Activated CD8-positive, alpha-beta memory T cell treated with anti-CD3 and anti-CD28 coated beads, Interleukin-2, amount 10 ng/mL, durations not matched to agents 7 days and 5 days (primary cell): Measurements from ENCODE around the gene DYNC1H1. TPM values are rescaled to one million over a fixed set of nuclear protein-coding genes. Genes with fewer than 3 reads are reported as not detected.
A peak's percentile ranks its signal among the peaks of the same experiment; 100 is the strongest.

ENCODE experiments used
- ATAC-seq: fragments of 150-1000 bp; cut with Tn5 transposase; one replicate; pipeline ENCODE4 v1.10.0; 2021; ENCODE audit warnings: moderate library complexity
- CTCF ChIA-PET: fragments of 350-600 bp; sonication (Branson Sonifier 250); formaldehyde crosslinking; loops from one replicate; lab custom pipeline; 2021; ENCODE audit warnings: antibody characterized with exemption; lab: Charles Lee
- DNase-seq: peaks from one replicate; pipeline ENCODE4 v3.0.0-alpha.2; 2020
- H3K27ac Mint-ChIP-seq: one replicate; pipeline ENCODE4 v1.8.0; 2021; ENCODE audit warnings: mild to moderate bottlenecking, mixed read lengths
- H3K27me3 Mint-ChIP-seq: one replicate; pipeline ENCODE4 v1.8.0; 2021; ENCODE audit warnings: mixed read lengths
- H3K36me3 Mint-ChIP-seq: one replicate; pipeline ENCODE4 v1.8.0; 2021; ENCODE audit warnings: mild to moderate bottlenecking, mixed read lengths
- H3K4me1 Mint-ChIP-seq: one replicate; pipeline ENCODE4 v1.8.0; 2021; ENCODE audit warnings: mixed read lengths
- H3K4me3 Mint-ChIP-seq: one replicate; pipeline ENCODE4 v1.8.0; 2021; ENCODE audit warnings: mild to moderate bottlenecking, moderate library complexity, mixed read lengths
- H3K9me3 Mint-ChIP-seq: one replicate; pipeline ENCODE4 v1.8.0; 2022; ENCODE audit warnings: low read depth, mixed read lengths
- total RNA-seq, 2 experiments: library from RNA; stranded (reverse); gene quantifications; one replicate each; pipeline ENCODE4 v1.2.3, GENCODE V29; 2021

Gene DYNC1H1
- total RNA-seq, 2 experiments from 2014 or later = 308 to 325 TPM

GRCh38 chr14:101961011-101961721 lies 3.2 kb upstream of the DYNC1H1 start:
- Mint-ChIP-seq H3K36me3 (no peaks in the 10 kb centered on the region), H3K4me3 (no peak overlapping the region), H3K9me3 (no peaks in the 10 kb centered on the region), H3K27me3 (peaks cover 2% of the 10 kb centered on the region), H3K27ac (no peak overlapping the region), H3K4me1 (peaks cover 27% of the 10 kb centered on the region)
- CTCF ChIA-PET = interaction anchor here (0.6 to 4.8 kb wide), 23 partner anchors 8 to 356 kb away, joined by 3 to 51 read pairs (median 5); no protein-coding TSS in a partner anchor
- peak; percentile 86 for DNase-seq
- ATAC-seq = peak; percentile 20

- peaks cover 31% of the 10 kb centered on the region for H3K4me1 Mint-ChIP-seq
- no peak for ATAC-seq
- peaks cover 2% of the 10 kb centered on the region for H3K27me3 Mint-ChIP-seq
- no peak overlapping the region for H3K27ac Mint-ChIP-seq
- no peaks in the 10 kb centered on the region for H3K9me3 Mint-ChIP-seq
- H3K4me3 Mint-ChIP-seq = no peak overlapping the region
- H3K36me3 Mint-ChIP-seq = no peaks in the 10 kb centered on the region
- CTCF ChIA-PET = interaction anchor here (0.6 to 4.8 kb wide), 21 partner anchors 9 to 356 kb away, joined by 3 to 51 read pairs (median 5); no protein-coding TSS in a partner anchor
- DNase-seq = no peak
Measured at GRCh38 chr14:101961746-101962502, 2.4 kb upstream of the DYNC1H1 start.

DNA sequence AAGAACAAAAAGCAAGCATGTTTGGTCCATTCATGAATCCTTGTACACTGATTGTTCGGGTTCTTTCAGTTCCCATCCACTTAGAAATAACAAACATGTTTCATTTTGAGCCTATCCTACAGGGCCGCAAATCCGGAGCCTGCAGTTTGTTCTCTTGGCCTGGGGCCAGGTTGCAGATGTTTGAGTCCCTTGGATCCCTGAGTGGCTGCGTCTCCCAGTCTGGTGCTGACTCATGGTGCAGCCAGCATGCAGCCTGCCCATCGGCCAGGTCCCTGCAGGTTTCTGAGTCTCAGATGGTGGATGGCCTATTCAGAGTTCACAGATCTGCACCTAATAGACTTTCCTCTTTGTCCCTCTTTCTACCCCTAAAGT lies 1.9 kb upstream of the DYNC1H1 start:
- ATAC-seq (no peak), DNase-seq (peak; percentile 42)
- CTCF ChIA-PET = interaction anchor here (0.6 to 4.8 kb wide), 11 partner anchors 9 to 355 kb away, joined by 3 to 51 read pairs (median 8); no protein-coding TSS in a partner anchor
- H3K27me3 Mint-ChIP-seq = peaks cover 2% of the 10 kb centered on the region
- peaks cover 33% of the 10 kb centered on the region for H3K4me1 Mint-ChIP-seq
- H3K4me3 Mint-ChIP-seq = no peak overlapping the region
- H3K9me3 Mint-ChIP-seq = no peaks in the 10 kb centered on the region
- H3K27ac Mint-ChIP-seq = no peak overlapping the region
- H3K36me3 Mint-ChIP-seq = peaks cover 1% of the 10 kb centered on the region

GRCh38 chr14:101963052-101963451 lies 1.3 kb upstream of the DYNC1H1 start:
- DNase-seq (no peak), ATAC-seq (no peak)
- H3K27me3 Mint-ChIP-seq = peaks cover 2% of the 10 kb centered on the region
- no peaks in the 10 kb centered on the region for H3K9me3 Mint-ChIP-seq
- H3K27ac Mint-ChIP-seq = no peak overlapping the region
- CTCF ChIA-PET = interaction anchor here (0.7 to 4.8 kb wide), 5 partner anchors 15 to 351 kb away, joined by 4 to 51 read pairs (median 15); no protein-coding TSS in a partner anchor
- peaks cover 38% of the 10 kb centered on the region for H3K4me1 Mint-ChIP-seq
- no peak overlapping the region for H3K4me3 Mint-ChIP-seq
- H3K36me3 Mint-ChIP-seq = peaks cover 4% of the 10 kb centered on the region

DNA sequence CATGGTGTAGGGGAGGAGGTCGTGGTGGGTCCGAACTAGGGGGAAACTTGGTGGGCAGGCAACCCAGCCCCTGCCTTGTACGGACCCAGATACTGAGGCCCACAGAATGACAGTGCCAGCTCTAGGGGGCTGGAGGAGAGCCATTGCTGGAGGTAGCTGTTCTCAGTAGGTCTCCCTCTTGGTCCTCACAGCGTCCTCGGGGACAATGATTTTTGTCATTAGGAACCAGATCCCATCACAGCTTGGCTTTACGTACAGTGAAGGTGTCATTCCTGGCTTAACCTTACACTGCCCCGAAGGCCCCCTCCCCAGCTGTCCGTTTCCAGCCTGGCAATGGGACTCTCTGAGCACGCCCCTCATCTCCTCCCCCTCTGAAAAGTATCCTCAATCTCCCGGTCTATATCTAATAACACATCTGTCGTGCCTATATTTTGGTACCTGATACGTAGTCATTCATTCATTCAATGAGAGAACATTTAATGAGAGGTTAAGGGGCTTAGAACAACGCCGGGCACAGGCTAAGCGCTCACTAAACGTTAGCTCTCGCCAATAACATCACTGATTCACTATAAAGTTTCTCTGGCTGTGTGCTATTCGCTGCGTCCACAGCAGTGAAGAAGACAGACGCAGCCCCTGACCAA lies 597 bp upstream of the DYNC1H1 start:
- Mint-ChIP-seq H3K4me3 (peak overlapping the region; percentile 57), H3K4me1 (peaks cover 43% of the 10 kb centered on the region), H3K36me3 (peaks cover 10% of the 10 kb centered on the region), H3K9me3 (no peaks in the 10 kb centered on the region), H3K27ac (peak overlapping the region; percentile 70), H3K27me3 (peaks cover 2% of the 10 kb centered on the region)
- CTCF ChIA-PET = interaction anchor here (0.5 to 4.8 kb wide), 5 partner anchors 16 to 633 kb away, joined by 3 to 51 read pairs (median 9); no protein-coding TSS in a partner anchor
- DNase-seq = no peak
- ATAC-seq = no peak

GRCh38 chr14:101965181-101965544 lies 790 bp downstream of the DYNC1H1 start:
- peaks cover 2% of the 10 kb centered on the region for H3K27me3 Mint-ChIP-seq
- peaks cover 17% of the 10 kb centered on the region for H3K36me3 Mint-ChIP-seq
- H3K9me3 Mint-ChIP-seq = no peaks in the 10 kb centered on the region
- DNase-seq (peak; percentile 87), ATAC-seq (peak; percentile 61)
- peak overlapping the region; percentile 89 for H3K27ac Mint-ChIP-seq
- CTCF ChIA-PET = interaction anchor here (0.9 to 3.6 kb wide), 10 partner anchors 9 to 355 kb away, joined by 3 to 15 read pairs (median 4); partner anchors contain the start of gene ZNF839
- H3K4me1 Mint-ChIP-seq = peaks cover 48% of the 10 kb centered on the region
- peak overlapping the region; percentile 88 for H3K4me3 Mint-ChIP-seq

GRCh38 chr14:101965770-101966722 lies 1.7 kb downstream of the DYNC1H1 start:
- CTCF ChIA-PET = interaction anchor here (0.9 to 3.6 kb wide), 12 partner anchors 8 to 354 kb away, joined by 3 to 15 read pairs (median 4); partner anchors contain the start of gene ZNF839
- Mint-ChIP-seq H3K27me3 (peaks cover 2% of the 10 kb centered on the region), H3K9me3 (no peaks in the 10 kb centered on the region), H3K4me1 (peaks cover 44% of the 10 kb centered on the region), H3K4me3 (peak overlapping the region; percentile 88), H3K27ac (peak overlapping the region; percentile 89), H3K36me3 (peaks cover 21% of the 10 kb centered on the region)
- no peak for ATAC-seq
- no peak for DNase-seq

DNA sequence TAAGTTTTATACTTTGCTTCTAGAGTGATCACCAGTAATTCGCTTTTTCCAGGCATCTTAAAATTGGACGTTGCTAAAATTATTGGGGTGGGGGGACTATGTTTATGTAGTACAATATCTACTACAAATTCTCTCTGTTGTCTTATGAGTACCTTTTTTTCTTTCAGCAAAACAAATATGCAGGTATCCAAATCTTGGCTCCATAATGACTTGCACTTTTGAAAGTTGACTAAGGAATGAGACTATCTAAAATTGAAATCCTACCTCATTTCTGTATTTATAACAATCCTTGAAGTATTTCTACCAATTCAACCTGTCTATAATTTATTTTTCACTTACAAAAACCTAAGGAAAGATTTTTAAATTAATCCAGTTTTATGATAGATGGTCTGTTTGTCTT lies 2.4 kb downstream of the DYNC1H1 start:
- CTCF ChIA-PET = interaction anchor here (1.6 to 3.6 kb wide), 3 partner anchors 130 to 347 kb away, joined by 3 to 15 read pairs (median 8); no protein-coding TSS in a partner anchor
- peaks cover 21% of the 10 kb centered on the region for H3K36me3 Mint-ChIP-seq
- peak overlapping the region; percentile 54 for H3K27ac Mint-ChIP-seq
- H3K27me3 Mint-ChIP-seq = no peaks in the 10 kb centered on the region
- DNase-seq (no peak), ATAC-seq (no peak)
- no peaks in the 10 kb centered on the region for H3K9me3 Mint-ChIP-seq
- H3K4me1 Mint-ChIP-seq = peaks cover 43% of the 10 kb centered on the region
- peak overlapping the region; percentile 35 for H3K4me3 Mint-ChIP-seq

- DNase-seq = no peak
- CTCF ChIA-PET = interaction anchor here (2.6 to 3.6 kb wide), 2 partner anchors 129 to 346 kb away, joined by 8 to 15 read pairs; no protein-coding TSS in a partner anchor
- peak overlapping the region; percentile 26 for H3K27ac Mint-ChIP-seq
- H3K4me1 Mint-ChIP-seq = peaks cover 56% of the 10 kb centered on the region
- H3K36me3 Mint-ChIP-seq = peaks cover 21% of the 10 kb centered on the region
- no peak overlapping the region for H3K4me3 Mint-ChIP-seq
- no peaks in the 10 kb centered on the region for H3K27me3 Mint-ChIP-seq
- H3K9me3 Mint-ChIP-seq = no peaks in the 10 kb centered on the region
- no peak for ATAC-seq
Measured at GRCh38 chr14:101968186-101968585, 3.8 kb downstream of the DYNC1H1 start.

GRCh38 chr14:101969481-101969880 lies 5.1 kb downstream of the DYNC1H1 start:
- Mint-ChIP-seq H3K4me1 (peaks cover 51% of the 10 kb centered on the region), H3K27ac (peak overlapping the region; percentile 45), H3K36me3 (peaks cover 21% of the 10 kb centered on the region), H3K27me3 (no peaks in the 10 kb centered on the region), H3K9me3 (no peaks in the 10 kb centered on the region), H3K4me3 (no peak overlapping the region)
- peak; percentile 12 for DNase-seq
- ATAC-seq = no peak
- CTCF ChIA-PET = interaction anchor here (0.7 to 2.6 kb wide), 4 partner anchors 9 to 344 kb away, joined by 3 to 8 read pairs (median 4); no protein-coding TSS in a partner anchor

DNA sequence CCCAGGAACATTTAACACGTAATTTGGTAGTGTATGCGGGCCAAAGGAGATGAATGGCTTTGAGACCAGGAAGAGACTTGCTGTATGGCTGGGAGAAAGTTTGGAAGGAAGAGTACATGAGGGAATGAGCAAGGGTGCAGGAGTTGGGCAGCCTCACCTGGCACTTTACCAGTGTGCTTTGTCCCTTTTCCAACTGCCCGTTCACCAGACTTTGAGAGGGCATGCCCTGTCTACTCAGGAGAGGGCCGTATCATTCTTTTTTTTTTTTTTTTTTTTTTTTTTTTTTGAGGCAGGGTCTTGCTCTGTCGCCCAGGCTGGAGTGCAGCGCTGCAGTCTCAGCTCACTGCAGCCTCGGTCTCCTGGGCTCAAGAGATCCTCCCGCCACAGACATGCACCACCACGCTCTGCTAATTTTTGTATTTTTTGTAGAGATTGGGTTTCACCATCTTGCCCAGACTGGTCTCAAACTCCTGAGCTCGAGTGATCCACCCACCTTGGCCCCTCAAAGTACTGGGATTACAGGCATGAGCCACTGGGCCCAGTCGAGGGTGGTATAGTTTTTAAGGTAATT lies 6.5 kb downstream of the DYNC1H1 start:
- H3K27me3 Mint-ChIP-seq = no peaks in the 10 kb centered on the region
- H3K9me3 Mint-ChIP-seq = no peaks in the 10 kb centered on the region
- DNase-seq = no peak
- peaks cover 27% of the 10 kb centered on the region for H3K36me3 Mint-ChIP-seq
- H3K4me1 Mint-ChIP-seq = peaks cover 47% of the 10 kb centered on the region
- no peak overlapping the region for H3K4me3 Mint-ChIP-seq
- no peak for ATAC-seq
- CTCF ChIA-PET = interaction anchor here (2.9 kb wide), 1 partner anchor 10 kb away, joined by 14 read pairs; no protein-coding TSS in a partner anchor
- H3K27ac Mint-ChIP-seq = no peak overlapping the region
